ENCODE measurements around the gene PCGF2.

- TF ChIP-seq FOSL1 (tag; conservative IDR thresholded peaks at IDR 0.05), result no peak
- no peak for TF ChIP-seq SOX6 (IDR thresholded peaks at IDR 0.05)
- no peak for TF ChIP-seq ZBTB7A (IDR thresholded peaks at IDR 0.05; ENCODE audit: borderline replicate concordance, control insufficient read depth, low read depth, low read length)
- no peak for TF ChIP-seq PTBP1 (IDR thresholded peaks at IDR 0.05; ENCODE audit: low read depth, low read length)
- TF ChIP-seq CLOCK (CRISPR knock-in tag; IDR thresholded peaks at IDR 0.05; ENCODE audit: borderline replicate concordance), result no peak
Measured at GRCh38 chr17:38779965-38780752, 32.0 kb upstream of the PCGF2 start.

All from K562 (cell line).